Frontal cortex (tissue), 4 donors: ENCODE measurements around the gene PXMP2. TPM values are rescaled to one million over a fixed set of nuclear protein-coding genes. Genes with fewer than 3 reads are reported as not detected.
"Not testable (repeated sequence)": the region's sequence is repeated elsewhere in the genome, so short reads cannot be mapped to it uniquely, and the experiment has no call there.

Experiments
- DNase-seq, 2 donors: peaks; one replicate each; pipeline ENCODE4 v3.0.0; 2012; ENCODE audit warnings: low spot score in 2 of 2
- FAIRE-seq: peaks from 2 replicates; lab custom pipeline; 2012; peaks lifted over from hg19 to GRCh38; lab: Jason Lieb, UNC
- total RNA-seq: library from RNA; depleted of rRNA; stranded (reverse); fragments of >200 nt; gene quantifications from one replicate; pipeline ENCODE4 v1.2.3, GENCODE V29; 2014
- donor health status: control.
- donor health status: control.
- donor health status: control.

Gene PXMP2
- total RNA-seq, 1 donor from 2014 or later, result 15.9 TPM

GRCh38 chr12:132689227-132689626 lies 1.8 kb downstream of the PXMP2 start:
- FAIRE-seq, result no peak

GRCh38 chr12:132690112-132690511 lies 2.7 kb downstream of the PXMP2 start:
- FAIRE-seq (no peak), DNase-seq (no peak)

More at GRCh38 chr12:132689227-132689626, 1.8 kb downstream of the PXMP2 start:
- DNase-seq, result no peak

GRCh38 chr12:132692030-132692429 lies 4.6 kb downstream of the PXMP2 start:
- not testable (repeated sequence) for DNase-seq, FAIRE-seq

- not testable (repeated sequence) for FAIRE-seq, DNase-seq
Observed at GRCh38 chr12:132694888-132695287, 7.5 kb downstream of the PXMP2 start.

GRCh38 chr12:132695431-132695830 lies 8.0 kb downstream of the PXMP2 start:
- DNase-seq (no peak), FAIRE-seq (no peak)

- DNase-seq, result no peak
- no peak for FAIRE-seq
Observed at GRCh38 chr12:132698341-132698740, 11.0 kb downstream of the PXMP2 start.

- DNase-seq (no peak), FAIRE-seq (no peak)
Observed at GRCh38 chr12:132700212-132700822, 12.9 kb downstream of the PXMP2 start.

GRCh38 chr12:132702640-132703039 lies 15.3 kb downstream of the PXMP2 start:
- DNase-seq (no peak), FAIRE-seq (no peak)

GRCh38 chr12:132703641-132704040 lies 16.3 kb downstream of the PXMP2 start:
- DNase-seq (no peak), FAIRE-seq (no peak)

- FAIRE-seq (no peak), DNase-seq (no peak)
Observed at GRCh38 chr12:132707241-132707640, 19.9 kb downstream of the PXMP2 start.

- no peak for DNase-seq
- no peak for FAIRE-seq
Observed at GRCh38 chr12:132708150-132708549, 20.8 kb downstream of the PXMP2 start.

GRCh38 chr12:132710043-132710404 lies 22.6 kb downstream of the PXMP2 start:
- FAIRE-seq (no peak), DNase-seq (no peak)

GRCh38 chr12:132710405-132711079 lies 23.2 kb downstream of the PXMP2 start, which contains the start of gene PGAM5:
PGAM5 (plus strand) TSS chr12:132710842; CDS start chr12:132710877, 35 bp downstream.
- FAIRE-seq (no peak), DNase-seq (peak; percentile 95 to 96)

- DNase-seq, result no peak
- FAIRE-seq, result no peak
Observed at GRCh38 chr12:132711080-132711843, 23.9 kb downstream of the PXMP2 start.

- DNase-seq, result no peak
- no peak for FAIRE-seq
Observed at GRCh38 chr12:132713123-132713522, 25.7 kb downstream of the PXMP2 start.

GRCh38 chr12:132715874-132716273 lies 28.5 kb downstream of the PXMP2 start:
- FAIRE-seq, result no peak
- no peak for DNase-seq

GRCh38 chr12:132716356-132716755 lies 29.0 kb downstream of the PXMP2 start:
- DNase-seq (no peak), FAIRE-seq (no peak)

GRCh38 chr12:132717011-132717410 lies 29.6 kb downstream of the PXMP2 start:
- FAIRE-seq, result no peak
- no peak for DNase-seq

- DNase-seq, result no peak
- FAIRE-seq, result no peak
Observed at GRCh38 chr12:132717531-132718387, 30.4 kb downstream of the PXMP2 start.

GRCh38 chr12:132718644-132719043 lies 31.3 kb downstream of the PXMP2 start:
- FAIRE-seq, result no peak
- no peak for DNase-seq
